SHP77 treated with DMSO at 0.1 percent for 48 hours (cell line): ENCODE measurements around the gene KIFC1.
"Not testable (repeated sequence)": the region's sequence is repeated elsewhere in the genome, so short reads cannot be mapped to it uniquely, and the experiment has no call there.

Experiments
- DNase-seq: peaks from one replicate; lab custom pipeline; 2025; lab: John Stamatoyannopoulos, UW

KIFC1 gene

GRCh38 chr6:33373960-33374910 is 17.4 kb upstream of the KIFC1 start:
- DNase-seq: no peak

- no peak for DNase-seq
These were observed 16.4 kb upstream of the KIFC1 start for GRCh38 chr6:33375143-33375671.

GRCh38 chr6:33377171-33377570 is 14.5 kb upstream of the KIFC1 start:
- DNase-seq: no peak

- DNase-seq: not testable (repeated sequence)
These were observed 12.4 kb upstream of the KIFC1 start for GRCh38 chr6:33379184-33379583.

- no peak for DNase-seq
These were observed 11.2 kb upstream of the KIFC1 start for GRCh38 chr6:33380272-33380981.

DNA sequence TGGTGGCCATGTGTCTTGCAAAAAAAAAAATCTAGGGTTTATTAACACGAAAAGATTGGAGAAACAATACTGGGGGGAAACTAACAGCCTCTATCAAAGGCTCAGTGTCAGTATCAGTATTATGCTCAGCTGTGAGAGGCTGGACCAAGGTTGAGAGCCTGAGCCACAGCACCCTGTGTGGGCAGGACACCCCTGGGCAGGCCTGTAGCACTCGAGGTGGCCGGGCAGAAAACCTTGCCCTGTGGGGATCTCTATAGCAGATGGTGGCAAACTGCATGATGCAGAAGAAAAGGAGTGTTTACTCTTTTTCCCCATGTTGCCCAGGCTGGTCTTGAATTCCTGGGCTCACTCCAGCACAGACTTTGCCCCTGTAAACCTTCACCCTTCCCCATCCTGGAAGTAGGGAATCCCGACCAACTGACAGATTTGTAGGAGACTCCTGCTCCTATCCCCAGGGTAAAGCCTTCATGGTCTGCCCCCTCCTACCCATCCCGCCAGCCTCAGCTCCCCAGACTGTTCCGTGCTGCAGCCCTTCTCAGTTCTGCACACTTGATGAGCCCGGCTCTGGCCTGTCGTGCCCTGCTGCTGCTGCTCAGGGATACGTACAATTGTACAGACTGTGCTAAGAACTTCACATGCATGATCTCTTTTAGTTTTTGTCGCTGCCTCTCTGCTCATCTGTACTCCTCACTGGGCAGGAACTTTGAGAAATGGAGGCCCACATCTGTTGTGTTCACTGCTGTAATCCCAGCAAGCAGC is 8.0 kb upstream of the KIFC1 start:
- DNase-seq: no peak

DNA sequence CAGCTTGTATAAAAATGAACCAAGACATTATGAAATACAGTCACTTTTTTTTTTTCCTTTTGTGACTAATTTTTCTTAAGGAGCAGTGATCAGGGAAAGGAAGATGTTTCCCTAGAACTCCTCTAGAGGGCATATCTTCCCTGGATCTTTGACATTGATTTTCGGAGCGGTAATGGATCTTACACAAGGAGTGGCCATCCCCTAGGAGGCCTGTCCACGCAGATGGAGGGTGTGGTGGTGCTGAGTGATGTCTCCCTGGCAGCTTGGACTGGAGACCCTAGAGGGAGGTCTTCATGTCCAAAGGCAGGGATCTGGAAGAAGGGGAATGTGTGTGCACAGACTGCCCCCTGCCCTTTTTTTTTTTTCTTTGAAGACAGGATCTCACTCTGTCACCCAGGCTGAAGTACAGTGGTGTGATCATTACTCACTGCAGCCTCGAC is 7.0 kb upstream of the KIFC1 start:
- DNase-seq: no peak

DNA sequence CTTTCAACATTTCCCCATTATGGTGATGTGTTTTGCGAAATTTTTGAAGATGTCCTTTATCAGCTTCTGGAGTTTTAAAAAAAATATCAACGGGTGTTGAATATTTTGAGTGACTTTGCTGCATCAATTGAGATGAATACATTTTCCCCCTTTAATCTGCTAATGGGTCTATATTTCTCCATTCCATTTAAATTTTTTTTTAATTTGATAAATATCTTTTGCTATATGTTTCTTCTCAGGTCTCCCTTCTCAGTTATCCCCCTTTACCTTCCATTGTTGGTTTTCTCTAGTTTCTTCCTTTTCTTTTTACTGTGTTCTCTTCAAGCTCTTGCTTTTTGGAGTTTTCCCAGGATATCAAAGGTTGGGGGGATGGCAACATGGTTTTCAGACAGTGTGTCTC is 1.4 kb upstream of the KIFC1 start:
- DNase-seq: no peak

DNA sequence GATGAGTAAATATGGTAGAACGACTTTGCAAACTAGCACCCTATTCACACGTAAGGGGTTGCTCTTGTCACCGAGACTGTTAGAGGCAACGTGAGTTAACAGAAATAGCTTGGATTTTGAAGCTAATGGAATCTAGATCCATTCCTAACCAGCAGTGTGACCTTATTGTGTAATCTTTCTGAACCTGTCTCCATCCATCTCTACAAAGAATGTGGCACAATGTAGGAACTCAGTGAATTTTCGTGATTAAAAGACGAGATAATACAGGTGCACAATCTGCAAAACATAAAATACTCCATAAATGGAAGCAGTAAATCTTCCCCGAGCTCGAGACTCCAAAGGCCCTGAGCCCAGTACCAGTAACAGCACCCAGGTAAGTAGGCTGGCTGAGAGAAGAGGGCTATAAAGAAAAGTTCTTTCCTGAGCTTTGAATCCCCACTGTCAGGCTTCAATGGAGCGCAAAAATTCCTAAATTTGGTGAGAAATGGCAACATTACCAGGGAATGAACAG is 801 bp upstream of the KIFC1 start:
- DNase-seq: no peak

DNA sequence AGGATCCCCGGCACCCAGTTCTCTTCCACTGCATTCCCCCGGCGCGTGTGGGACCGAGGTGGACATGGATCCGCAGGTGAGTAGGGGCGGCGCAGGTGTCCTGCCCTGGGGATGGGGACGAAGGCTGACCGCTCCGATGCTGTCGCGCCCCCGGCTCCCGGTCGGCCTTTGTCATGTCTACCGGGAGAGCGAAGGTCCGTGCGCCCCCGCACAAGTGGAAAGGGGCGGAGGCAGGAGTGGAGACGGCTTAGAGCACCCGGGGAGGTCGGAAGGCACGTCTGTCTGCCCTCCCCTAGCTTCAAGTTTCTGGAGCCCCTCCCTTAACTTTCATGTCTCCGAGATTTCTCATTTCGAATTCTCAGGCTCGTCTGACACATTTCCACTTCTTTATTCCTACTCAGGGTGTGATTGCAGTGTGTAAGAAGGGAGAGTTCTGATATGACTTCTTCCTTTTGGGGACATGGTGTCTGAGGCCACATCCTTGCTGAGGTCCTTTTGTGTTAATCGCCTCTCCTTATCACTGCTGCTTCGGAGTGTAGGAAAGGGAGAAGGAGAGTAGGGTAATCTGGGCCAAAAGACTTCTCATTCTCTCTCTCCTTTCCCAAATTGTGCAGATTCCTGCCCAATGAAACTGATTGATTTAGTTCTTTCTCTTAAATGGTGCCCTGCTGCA is 435 bp downstream of the KIFC1 start:
- DNase-seq: no peak

DNA sequence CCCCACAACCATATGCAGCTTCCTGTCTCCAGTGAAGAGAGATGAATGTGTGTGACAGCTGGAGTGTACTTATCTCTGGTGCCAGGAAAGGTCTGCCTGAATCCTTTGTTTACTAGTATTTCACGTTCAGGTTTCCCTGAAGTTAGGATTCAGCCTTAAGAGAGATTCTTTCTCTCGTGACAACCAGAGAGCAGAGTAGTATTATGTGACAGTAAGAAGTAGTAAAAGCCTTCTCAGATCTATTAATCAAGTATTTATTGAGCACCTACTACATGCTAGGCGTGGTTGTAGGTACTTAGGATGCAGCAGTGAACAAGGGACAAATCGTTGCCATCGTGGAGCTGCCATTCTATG is 949 bp downstream of the KIFC1 start:
- DNase-seq: no peak

GRCh38 chr6:33392979-33393378 is 1.4 kb downstream of the KIFC1 start:
- no peak for DNase-seq

DNA sequence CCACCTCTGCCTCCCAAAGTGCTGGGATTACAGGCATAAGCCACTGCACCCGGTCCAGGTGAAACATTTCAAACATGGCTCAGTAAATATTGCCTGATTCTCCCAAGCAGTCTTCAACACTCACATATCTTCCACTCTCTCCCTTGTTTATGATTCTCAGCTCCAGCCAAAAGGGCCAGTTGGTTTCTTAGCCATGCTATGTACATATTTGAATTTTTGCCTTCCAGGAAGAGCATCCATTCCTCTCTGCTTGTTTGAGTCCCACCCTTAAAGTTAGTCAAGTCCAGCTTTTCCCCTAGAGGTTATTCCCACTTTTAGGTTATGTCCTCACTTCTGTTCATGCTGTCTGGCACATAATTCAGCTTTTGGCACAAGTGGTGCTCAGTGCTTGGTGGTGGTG is 5.9 kb downstream of the KIFC1 start:
- no peak for DNase-seq

DNA sequence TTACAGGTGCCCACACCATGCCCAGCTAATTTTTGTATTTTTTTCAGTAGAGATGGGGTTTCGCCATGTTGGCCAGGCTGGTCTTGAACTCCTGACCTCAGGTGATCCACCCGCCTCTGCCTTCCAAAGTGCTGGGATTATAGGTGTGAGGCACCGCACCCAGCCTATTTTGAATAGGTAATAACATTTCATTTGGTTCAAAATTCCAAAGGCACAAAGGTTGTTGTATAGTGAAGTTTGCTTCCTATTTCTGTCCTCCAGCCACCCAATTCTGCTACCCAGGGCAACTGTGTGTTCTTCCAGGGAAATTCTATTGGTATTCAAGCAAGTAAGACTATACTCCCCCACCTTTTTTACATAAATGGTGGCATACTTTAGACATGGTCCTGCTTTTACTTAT is 7.0 kb downstream of the KIFC1 start:
- DNase-seq: not testable (repeated sequence)

DNA sequence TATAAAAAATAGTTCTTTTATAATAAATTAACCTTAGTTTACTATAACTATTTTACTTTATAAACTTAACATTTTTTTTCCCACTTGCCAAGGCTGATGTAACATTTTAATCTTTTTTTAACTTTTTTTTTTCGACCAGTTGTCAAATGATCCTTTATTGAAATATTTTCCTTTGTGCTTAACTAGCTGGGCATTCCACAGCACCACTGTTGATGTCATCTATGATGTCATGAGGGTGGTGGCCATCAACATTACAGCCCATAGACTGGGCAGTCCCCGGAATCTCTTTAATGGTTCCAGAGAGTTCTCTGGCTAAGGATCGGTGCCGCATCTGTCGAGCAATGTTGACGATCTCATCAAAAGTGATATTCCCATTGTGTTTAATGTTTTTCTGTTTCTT is 8.3 kb downstream of the KIFC1 start:
- not testable (repeated sequence) for DNase-seq

DNA sequence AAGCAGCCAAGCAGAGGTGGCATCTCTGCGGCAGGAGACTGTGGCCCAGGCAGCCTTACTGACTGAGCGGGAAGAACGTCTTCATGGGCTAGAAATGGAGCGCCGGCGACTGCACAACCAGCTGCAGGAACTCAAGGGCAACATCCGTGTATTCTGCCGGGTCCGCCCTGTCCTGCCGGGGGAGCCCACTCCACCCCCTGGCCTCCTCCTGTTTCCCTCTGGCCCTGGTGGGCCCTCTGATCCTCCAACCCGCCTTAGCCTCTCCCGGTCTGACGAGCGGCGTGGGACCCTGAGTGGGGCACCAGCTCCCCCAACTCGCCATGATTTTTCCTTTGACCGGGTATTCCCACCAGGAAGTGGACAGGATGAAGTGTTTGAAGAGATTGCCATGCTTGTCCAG is 13.3 kb downstream of the KIFC1 start:
- DNase-seq: no peak

- no peak for DNase-seq
These were observed 13.8 kb downstream of the KIFC1 start for GRCh38 chr6:33405386-33405940.

DNA sequence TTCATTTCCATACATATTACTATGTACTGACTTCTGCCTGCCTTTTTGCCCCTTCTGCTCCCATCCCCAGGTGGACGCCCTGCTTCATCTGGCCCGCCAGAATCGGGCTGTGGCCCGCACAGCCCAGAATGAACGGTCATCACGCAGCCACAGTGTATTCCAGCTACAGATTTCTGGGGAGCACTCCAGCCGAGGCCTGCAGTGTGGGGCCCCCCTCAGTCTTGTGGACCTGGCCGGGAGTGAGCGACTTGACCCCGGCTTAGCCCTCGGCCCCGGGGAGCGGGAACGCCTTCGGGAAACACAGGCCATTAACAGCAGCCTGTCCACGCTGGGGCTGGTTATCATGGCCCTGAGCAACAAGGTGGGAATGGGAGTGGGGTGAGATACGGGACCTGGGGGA is 14.5 kb downstream of the KIFC1 start:
- no peak for DNase-seq

DNA sequence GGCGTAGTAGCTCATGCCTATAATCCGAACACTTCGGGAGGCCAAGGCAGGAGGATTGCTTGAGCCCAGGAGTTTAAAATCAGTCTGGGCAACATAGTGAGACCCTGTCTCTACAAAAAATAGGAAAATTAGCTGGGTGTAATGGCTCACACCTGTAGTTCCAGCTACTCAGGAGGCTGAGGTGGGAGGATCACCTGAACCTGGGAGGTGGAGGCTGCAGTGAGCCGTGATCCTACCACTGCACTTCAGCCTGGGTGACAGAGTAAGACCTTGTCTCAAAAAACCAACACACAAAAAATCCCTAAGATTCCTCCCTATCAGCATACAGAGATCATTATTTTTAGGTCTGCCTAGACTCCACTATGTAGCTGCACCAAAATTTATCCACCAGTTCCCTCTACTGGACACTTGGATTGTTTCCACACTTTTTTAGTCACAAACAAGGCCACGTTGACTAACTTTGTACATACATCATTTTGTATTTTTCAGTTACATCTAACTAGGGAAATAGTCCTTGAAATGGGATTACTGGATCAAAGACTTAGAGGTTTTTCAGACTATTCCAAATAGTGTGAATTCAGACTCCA is 15.6 kb downstream of the KIFC1 start:
- DNase-seq: no peak

DNA sequence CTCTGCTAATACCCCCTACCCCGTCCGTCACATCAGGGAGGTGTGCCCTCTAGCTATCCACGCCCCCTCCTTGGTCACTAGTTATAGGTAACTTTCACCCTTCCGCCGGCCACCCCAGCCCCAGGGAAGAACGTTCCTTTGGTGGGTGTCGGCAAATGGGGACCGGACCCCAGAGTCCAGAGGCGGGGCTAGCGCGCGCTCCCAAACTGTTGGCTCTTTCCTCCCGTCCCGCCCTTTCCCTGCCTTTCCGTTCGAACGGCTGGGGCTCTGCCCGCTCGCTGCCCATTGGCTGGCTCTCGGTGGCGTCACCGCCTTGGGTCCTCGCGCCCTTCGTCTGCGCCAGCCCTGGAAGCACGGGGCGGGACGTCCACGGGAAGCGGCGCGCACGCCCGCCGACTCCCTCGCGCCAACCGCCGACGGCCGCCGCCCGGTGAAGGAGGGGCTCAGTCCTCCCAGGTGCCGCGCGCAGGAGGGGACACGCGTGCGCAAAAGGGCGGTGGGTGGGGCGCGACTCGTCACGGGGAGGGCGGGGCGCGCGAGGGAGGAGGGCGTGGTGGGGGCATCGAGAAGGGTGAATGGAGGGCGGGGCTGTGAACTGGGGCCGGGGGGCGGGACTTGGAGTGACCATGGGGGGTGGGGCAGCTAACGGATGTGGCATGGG is 18.6 kb downstream of the KIFC1 start:
- peak; percentile 90 for DNase-seq
